BJ (cell line): ENCODE results near the gene ZNF433. TPM values are rescaled to one million over a fixed set of nuclear protein-coding genes. Genes with fewer than 3 reads are reported as not detected.
A peak's percentile ranks its signal among the peaks of the same experiment; 100 is the strongest.
"Not testable (repeated sequence)": the region's sequence is repeated elsewhere in the genome, so short reads cannot be mapped to it uniquely, and the experiment has no call there.

ENCODE experiments used
- CTCF ChIA-PET: fragments of 350-600 bp; formaldehyde crosslinking; extraction: SDS; loops from one replicate; lab custom pipeline; 2021; ENCODE audit warnings: antibody characterized with exemption, inconsistent platforms; lab: Yijun Ruan, JAX
- POLR2A ChIA-PET: fragments of 300-600 bp; sonication (Branson Sonifier 250); formaldehyde crosslinking; extraction: SDS; loops from one replicate; lab custom pipeline; 2021; ENCODE audit warnings: antibody characterized with exemption; lab: Charles Lee
- DNase-seq: peaks from one replicate; pipeline ENCODE4 v3.0.0-alpha.2; 2011; ENCODE audit warnings: low read depth
- H3K27me3 ChIP-seq: 2 replicates; pipeline ENCODE4 v1.6.0; 2011; ENCODE audit warnings: low read length; ENCODE audit not compliant: control insufficient read depth, insufficient read depth
- H3K36me3 ChIP-seq: 2 replicates; pipeline ENCODE4 v1.5.1; 2011; ENCODE audit warnings: low read length; ENCODE audit not compliant: control insufficient read depth, insufficient read depth
- H3K4me3 ChIP-seq: 2 replicates; pipeline ENCODE4 v1.5.1; 2011; ENCODE audit warnings: low read depth, mild to moderate bottlenecking, control low read depth, low read length
- polyA minus RNA-seq: library from RNA; depleted of rRNA, polyadenylated mRNA; stranded (reverse); fragments of >200 nt; gene quantifications from 2 replicates; pipeline ENCODE4 v1.2.3, GENCODE V29; 2011; rRNA and poly(A)+ RNA removed
- polyA plus RNA-seq: library from polyadenylated mRNA; depleted of rRNA; stranded (reverse); fragments of >200 nt; gene quantifications from 2 replicates; pipeline ENCODE4 v1.2.3, GENCODE V29; 2011; rRNA removed
- TF ChIP-seq, protein P1 (sequence below): IDR thresholded peaks from 2 replicates; pipeline ENCODE4 v1.5.1; 2011; ENCODE audit warnings: low read depth, mild to moderate bottlenecking, control low read depth, inconsistent platforms, low read length, moderate library complexity; ENCODE audit not compliant: insufficient read depth

ZNF433 gene
- polyA plus RNA-seq (1.8 and 2.3 TPM in 2 replicates), polyA minus RNA-seq (2.8 and 3.4 TPM in 2 replicates)

- peak within 1 kb of the TSS; percentile 83 for H3K4me3 ChIP-seq
- ChIA-PET POLR2A (interaction anchor here (0.5 kb wide), 2 partner anchors 131 to 427 kb away, joined by 3 to 19 read pairs; no protein-coding TSS in a partner anchor), CTCF (interaction anchor here (0.6 to 2.3 kb wide), 5 partner anchors 20 to 679 kb away, joined by 3 to 9 read pairs (median 4); no protein-coding TSS in a partner anchor)
- no peaks in the 10 kb centered on the region for H3K36me3 ChIP-seq
- no peaks in the 10 kb centered on the region for H3K27me3 ChIP-seq
- DNase-seq: peak; percentile 31
- TF ChIP-seq, protein P1, sequence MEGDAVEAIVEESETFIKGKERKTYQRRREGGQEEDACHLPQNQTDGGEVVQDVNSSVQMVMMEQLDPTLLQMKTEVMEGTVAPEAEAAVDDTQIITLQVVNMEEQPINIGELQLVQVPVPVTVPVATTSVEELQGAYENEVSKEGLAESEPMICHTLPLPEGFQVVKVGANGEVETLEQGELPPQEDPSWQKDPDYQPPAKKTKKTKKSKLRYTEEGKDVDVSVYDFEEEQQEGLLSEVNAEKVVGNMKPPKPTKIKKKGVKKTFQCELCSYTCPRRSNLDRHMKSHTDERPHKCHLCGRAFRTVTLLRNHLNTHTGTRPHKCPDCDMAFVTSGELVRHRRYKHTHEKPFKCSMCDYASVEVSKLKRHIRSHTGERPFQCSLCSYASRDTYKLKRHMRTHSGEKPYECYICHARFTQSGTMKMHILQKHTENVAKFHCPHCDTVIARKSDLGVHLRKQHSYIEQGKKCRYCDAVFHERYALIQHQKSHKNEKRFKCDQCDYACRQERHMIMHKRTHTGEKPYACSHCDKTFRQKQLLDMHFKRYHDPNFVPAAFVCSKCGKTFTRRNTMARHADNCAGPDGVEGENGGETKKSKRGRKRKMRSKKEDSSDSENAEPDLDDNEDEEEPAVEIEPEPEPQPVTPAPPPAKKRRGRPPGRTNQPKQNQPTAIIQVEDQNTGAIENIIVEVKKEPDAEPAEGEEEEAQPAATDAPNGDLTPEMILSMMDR: no peak; the same call in 1 of the 2 replicates
Observed at GRCh38 chr19:12035220-12036172, at the start of gene ZNF433. Gene ZNF433, minus strand, starts transcription at chr19:12035679. Its CDS starts 140 bp downstream, at chr19:12035539.

DNA sequence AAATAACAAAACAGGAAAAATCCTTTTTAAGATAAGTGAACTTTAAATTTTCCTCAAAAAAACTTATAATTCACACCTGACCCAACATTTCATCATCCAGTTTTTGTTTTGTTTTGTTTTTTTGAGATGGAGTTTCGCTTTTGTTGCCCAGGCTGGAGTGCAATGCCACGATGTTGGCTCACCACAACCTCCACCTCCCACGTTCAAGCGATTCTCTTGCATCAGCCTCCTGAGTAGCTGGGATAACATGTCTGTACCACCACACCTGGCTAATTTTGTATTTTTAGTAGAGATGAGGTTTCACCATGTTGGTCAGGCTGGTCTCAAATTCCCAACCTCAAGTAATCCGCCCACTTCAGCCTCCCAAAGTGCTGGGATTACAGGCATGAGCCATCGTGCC lies 47.9 kb upstream of the ZNF433 start:
- POLR2A ChIA-PET, H3K36me3 ChIP-seq, DNase-seq, H3K4me3 ChIP-seq, H3K27me3 ChIP-seq: not testable (repeated sequence)
- CTCF ChIA-PET: interaction anchor here (0.6 kb wide), 1 partner anchor 150 kb away, joined by 4 read pairs; no protein-coding TSS in a partner anchor

GRCh38 chr19:12077375-12077774 lies 41.9 kb upstream of the ZNF433 start:
- Histone ChIP-seq H3K4me3 (no peak overlapping the region), H3K36me3 (peaks cover 18% of the 10 kb centered on the region), H3K27me3 (no peaks in the 10 kb centered on the region)
- TF ChIP-seq, protein P1: no peak
- POLR2A ChIA-PET: no interaction called here
- CTCF ChIA-PET: no interaction called here
- no peak for DNase-seq

GRCh38 chr19:12076331-12076730 lies 40.9 kb upstream of the ZNF433 start:
- H3K4me3 ChIP-seq, POLR2A ChIA-PET, DNase-seq, H3K27me3 ChIP-seq, CTCF ChIA-PET: not testable (repeated sequence)
- peaks cover 18% of the 10 kb centered on the region for H3K36me3 ChIP-seq

- no peaks in the 10 kb centered on the region for H3K27me3 ChIP-seq
- TF ChIP-seq, protein P1: no peak
- CTCF ChIA-PET: no interaction called here
- DNase-seq: no peak
- POLR2A ChIA-PET: no interaction called here
- no peak overlapping the region for H3K4me3 ChIP-seq
- peaks cover 18% of the 10 kb centered on the region for H3K36me3 ChIP-seq
Observed at GRCh38 chr19:12075538-12076139, 40.2 kb upstream of the ZNF433 start.
